Measurements from ENCODE around the gene SLC16A6.

DNA sequence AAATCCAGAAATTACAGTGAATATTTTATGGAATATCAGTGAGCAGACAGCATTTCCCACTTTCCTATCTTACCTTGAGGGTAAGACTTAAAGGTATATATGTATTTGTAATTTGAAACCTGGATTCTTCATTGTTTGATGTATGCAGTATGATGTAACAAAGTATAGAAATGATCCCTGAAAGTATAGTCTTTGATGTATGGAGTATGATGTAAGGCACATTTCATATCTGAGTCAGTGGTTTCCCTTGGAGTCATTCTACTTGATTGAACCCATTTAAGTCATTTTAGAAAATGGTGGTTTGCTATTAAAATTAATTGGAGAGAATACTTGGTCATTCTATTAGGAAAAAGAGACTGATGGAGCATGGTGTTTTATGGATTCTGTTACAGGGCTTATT is 33.0 kb downstream of the SLC16A6 start:
- TF ChIP-seq, protein P1, sequence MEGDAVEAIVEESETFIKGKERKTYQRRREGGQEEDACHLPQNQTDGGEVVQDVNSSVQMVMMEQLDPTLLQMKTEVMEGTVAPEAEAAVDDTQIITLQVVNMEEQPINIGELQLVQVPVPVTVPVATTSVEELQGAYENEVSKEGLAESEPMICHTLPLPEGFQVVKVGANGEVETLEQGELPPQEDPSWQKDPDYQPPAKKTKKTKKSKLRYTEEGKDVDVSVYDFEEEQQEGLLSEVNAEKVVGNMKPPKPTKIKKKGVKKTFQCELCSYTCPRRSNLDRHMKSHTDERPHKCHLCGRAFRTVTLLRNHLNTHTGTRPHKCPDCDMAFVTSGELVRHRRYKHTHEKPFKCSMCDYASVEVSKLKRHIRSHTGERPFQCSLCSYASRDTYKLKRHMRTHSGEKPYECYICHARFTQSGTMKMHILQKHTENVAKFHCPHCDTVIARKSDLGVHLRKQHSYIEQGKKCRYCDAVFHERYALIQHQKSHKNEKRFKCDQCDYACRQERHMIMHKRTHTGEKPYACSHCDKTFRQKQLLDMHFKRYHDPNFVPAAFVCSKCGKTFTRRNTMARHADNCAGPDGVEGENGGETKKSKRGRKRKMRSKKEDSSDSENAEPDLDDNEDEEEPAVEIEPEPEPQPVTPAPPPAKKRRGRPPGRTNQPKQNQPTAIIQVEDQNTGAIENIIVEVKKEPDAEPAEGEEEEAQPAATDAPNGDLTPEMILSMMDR (conservative IDR thresholded peaks at IDR 0.05 in 1 of 2, IDR thresholded peaks at IDR 0.05 in 1 of 2; ENCODE audit: extremely low read depth in 1 of 2, insufficient read depth in 1 of 2, low read depth in 1 of 2, low read length in 2 of 2): no peak
- no peak for TF ChIP-seq EZH2 (IDR thresholded peaks at IDR 0.05; ENCODE audit: borderline replicate concordance, low read length)
